ENCODE measurements around the gene ACSL6.
"Not testable (repeated sequence)": the region's sequence is repeated elsewhere in the genome, so short reads cannot be mapped to it uniquely, and the experiment has no call there.

ACSL6 gene

GRCh38 chr5:131914472-131914871 is 97.0 kb downstream of the ACSL6 start:
- no peak for DNase-seq

GRCh38 chr5:131913603-131914002 is 97.9 kb downstream of the ACSL6 start:
- no peak for DNase-seq

GRCh38 chr5:131906668-131907067 is 104.8 kb downstream of the ACSL6 start:
- no peak for DNase-seq

- DNase-seq: not testable (repeated sequence)
Observed at GRCh38 chr5:131902266-131902665, 109.2 kb downstream of the ACSL6 start.

Measured in NCI-H345 (cell line).